ENCODE results near the gene OBP2B.

OBP2B gene

GRCh38 chr9:133160742-133161546 is 48.1 kb downstream of the OBP2B start:
- peaks cover 8% of the 10 kb centered on the region in 2 donors for H3K4me1 ChIP-seq (ENCODE audit: control insufficient read depth in 2 of 2, insufficient read depth in 2 of 2, low read length in 2 of 2)
- no peak overlapping the region for H3K27ac ChIP-seq (ENCODE audit: low read depth in 2 of 2, low read length in 2 of 2)
- no peaks in the 10 kb centered on the region for H3K9me3 ChIP-seq (ENCODE audit: control insufficient read depth in 2 of 2, low read length in 2 of 2)
- H3K27me3 ChIP-seq (ENCODE audit: control insufficient read depth in 2 of 2, insufficient read depth in 2 of 2, low read length in 2 of 2) = no peaks in the 10 kb centered on the region
- no peak overlapping the region for H3K4me3 ChIP-seq (ENCODE audit: low read length in 2 of 2)
- no peak overlapping the region for H3K9ac ChIP-seq (ENCODE audit: low read depth in 1 of 2, low read length in 2 of 2)
- peaks cover 0 to 3% of the 10 kb centered on the region in 2 donors for H3K36me3 ChIP-seq (ENCODE audit: control insufficient read depth in 2 of 2, insufficient read depth in 2 of 2, low read length in 2 of 2)

DNA sequence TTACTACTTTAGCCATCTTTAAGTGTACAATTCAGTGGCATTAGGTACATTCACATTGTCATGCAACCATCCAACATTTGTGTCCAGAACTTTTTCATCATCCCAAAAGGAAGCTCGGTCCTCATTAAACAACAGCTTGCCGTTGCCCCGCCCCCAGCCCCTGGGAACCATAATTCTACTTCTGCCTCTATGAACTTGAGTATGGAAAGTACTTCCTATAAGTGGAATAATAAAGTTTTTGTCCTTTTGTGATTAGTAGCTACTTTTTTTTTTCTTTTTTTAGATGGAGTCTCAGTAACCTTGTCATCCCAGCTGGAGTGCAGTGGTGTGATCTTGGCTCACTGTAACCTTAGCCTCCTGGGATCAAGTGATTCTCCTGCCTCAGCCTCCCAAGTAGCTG is 50.4 kb downstream of the OBP2B start:
- Histone ChIP-seq H3K27me3 (ENCODE audit: control insufficient read depth in 2 of 2, insufficient read depth in 2 of 2, low read length in 2 of 2) (no peaks in the 10 kb centered on the region), H3K27ac (ENCODE audit: low read depth in 2 of 2, low read length in 2 of 2) (no peak overlapping the region), H3K9ac (ENCODE audit: low read depth in 1 of 2, low read length in 2 of 2) (no peak overlapping the region), H3K4me3 (ENCODE audit: low read length in 2 of 2) (no peak overlapping the region), H3K4me1 (ENCODE audit: control insufficient read depth in 2 of 2, insufficient read depth in 2 of 2, low read length in 2 of 2) (peaks cover 2 to 5% of the 10 kb centered on the region in 2 donors), H3K9me3 (ENCODE audit: control insufficient read depth in 2 of 2, low read length in 2 of 2) (no peaks in the 10 kb centered on the region), H3K36me3 (ENCODE audit: control insufficient read depth in 2 of 2, insufficient read depth in 2 of 2, low read length in 2 of 2) (peaks cover 0 to 3% of the 10 kb centered on the region in 2 donors)
